ENCODE measurements around the gene CD5L. TPM values are rescaled to one million over a fixed set of nuclear protein-coding genes. Genes with fewer than 3 reads are reported as not detected.

The CD5L gene
- total RNA-seq (2016; rRNA removed; fragmentation: Illumina TruSeq; extraction: Trizol) = not detected in 2 replicates
- total RNA-seq (2016; cell fraction: cytosol; rRNA removed; fragmentation: Illumina TruSeq; extraction: Trizol; ENCODE audit: low read depth) = not detected in 2 replicates
- total RNA-seq (2016; cell fraction: insoluble cytoplasmic fraction; rRNA removed; fragmentation: Illumina TruSeq; extraction: Trizol) = not detected in 2 replicates
- not detected in 2 replicates for total RNA-seq (2016; cell fraction: membrane; rRNA removed; fragmentation: Illumina TruSeq; extraction: Trizol)
- total RNA-seq (2016; cell fraction: nucleus; rRNA removed; fragmentation: Illumina TruSeq; extraction: Trizol) = not detected in 2 replicates
- polyA plus RNA-seq (2011; rRNA removed) = not detected in 2 replicates
- not detected in 2 replicates for polyA plus RNA-seq (2011; cell fraction: cytosol; rRNA removed)
- polyA plus RNA-seq (2011; cell fraction: nucleus; rRNA removed) = not detected in 2 replicates
- not detected in 2 replicates for polyA plus RNA-seq (2012)
- polyA plus RNA-seq (2016; cell fraction: cytosol; fragmentation: Illumina TruSeq; extraction: Trizol; ENCODE audit: low read depth) = not detected in 2 replicates
- not detected in 2 replicates for polyA plus RNA-seq (2016; cell fraction: insoluble cytoplasmic fraction; fragmentation: Illumina TruSeq; extraction: Trizol; ENCODE audit: low read depth)
- not detected in 2 replicates for polyA plus RNA-seq (2016; cell fraction: membrane; fragmentation: Illumina TruSeq; extraction: Trizol; ENCODE audit: low read depth)
- not detected in 2 replicates for polyA plus RNA-seq (2016; cell fraction: nucleus; fragmentation: Illumina TruSeq; extraction: Trizol; ENCODE audit: insufficient read depth, low read depth)
- polyA minus RNA-seq (2011; rRNA and poly(A)+ RNA removed; ENCODE audit: low replicate concordance) = not detected in 2 replicates
- not detected in 2 replicates for polyA minus RNA-seq (2011; cell fraction: cytosol; rRNA and poly(A)+ RNA removed)
- polyA minus RNA-seq (2011; cell fraction: nucleus; rRNA and poly(A)+ RNA removed) = not detected in 2 replicates
- not detected for Bru-seq, nascent RNA
- BruChase-seq, experiment 1, labeled RNA remaining after a 6-hour chase = not detected
- not detected for BruChase-seq, experiment 2, labeled RNA remaining after a 2-hour chase
- long read RNA-seq, experiment 1 = 0 reads
- long read RNA-seq, experiment 2 = 0 reads

GRCh38 chr1:157841708-157842107, at the start of gene CD5L:
TSS of gene CD5L (minus strand) at chr1:157841808. CDS start at chr1:157841701, 107 bp downstream.
- no peak within 1 kb of the TSS for H3K4me3 ChIP-seq (replicated peaks in 1 of 3; ENCODE audit: insufficient read depth in 1 of 3, low read depth in 2 of 3, low read length in 3 of 3)
- DNase-seq (ENCODE audit: low spot score) (no peak), FAIRE-seq (no peak), ATAC-seq (no peak)
- H2AFZ ChIP-seq (ENCODE audit: low read length) = no peak within 1 kb of the TSS
- no peaks in the 10 kb centered on the region for H3K79me2 ChIP-seq (ENCODE audit: insufficient read depth, low read length)
- BruUV-seq (replicated peaks) = no TSS peak
- H3K36me3 ChIP-seq (replicated peaks in 1 of 2; ENCODE audit: control insufficient read depth in 1 of 2, insufficient read depth in 2 of 2, low read length in 2 of 2) = no peaks in the 10 kb centered on the region
- no peaks in the 10 kb centered on the region for H3K4me1 ChIP-seq (ENCODE audit: insufficient read depth, low read length)
- intact Hi-C loops (cut with micrococcal nuclease; ENCODE audit: unreplicated experiment) (no loop called here), in situ Hi-C loops (cut with HindIII; ENCODE audit: extremely low pct_ligation_motif_present, low pct_unique_long_range_greater_than_20kb) (no loop called here)
- no peak within 1 kb of the TSS for H3K9ac ChIP-seq (ENCODE audit: insufficient read depth, low read depth, low read length)
- WGBS (ENCODE audit: low lambda C conversion rate) = 2% methylated on average over 3 of the region's 3 CpGs
- H3K4me2 ChIP-seq (ENCODE audit: low read depth, low read length) = no peak within 1 kb of the TSS
- H3K27ac ChIP-seq (ENCODE audit: extremely low read length, insufficient read depth, low read length) = no peak within 1 kb of the TSS
- H4K20me1 ChIP-seq (ENCODE audit: insufficient read depth, low read length) = no peaks in the 10 kb centered on the region
- CTCF ChIA-PET (ENCODE audit: low intra/inter-chr PET ratio, low total read pairs) = no interaction called here
- POLR2A ChIA-PET = no interaction called here
- H3K9me3 ChIP-seq (ENCODE audit: low read length) = no peaks in the 10 kb centered on the region
- no peaks in the 10 kb centered on the region for H3K27me3 ChIP-seq (ENCODE audit: control insufficient read depth in 1 of 2, insufficient read depth in 2 of 2, low read length in 2 of 2)
- no peak for TF ChIP-seq ZNF576 (CRISPR knock-in tag; IDR thresholded peaks at IDR 0.05)
- TF ChIP-seq SKI (IDR thresholded peaks at IDR 0.05; ENCODE audit: partially characterized antibody) = no peak
- no peak for TF ChIP-seq HOXD1 (CRISPR knock-in tag; IDR thresholded peaks at IDR 0.05)
- no peak for TF ChIP-seq ZNF468 (CRISPR knock-in tag; IDR thresholded peaks at IDR 0.05)
- no peak for TF ChIP-seq POLR2G (IDR thresholded peaks at IDR 0.05; ENCODE audit: low read depth, low read length)
- no peak for TF ChIP-seq ESRRA (CRISPR knock-in tag; IDR thresholded peaks at IDR 0.05; ENCODE audit: low read depth)
- TF ChIP-seq ZBTB39 (CRISPR knock-in tag; IDR thresholded peaks at IDR 0.05) = no peak
- no peak for TF ChIP-seq MIER3 (CRISPR knock-in tag; IDR thresholded peaks at IDR 0.05; ENCODE audit: borderline replicate concordance)
- no peak for TF ChIP-seq PATZ1 (CRISPR knock-in tag; IDR thresholded peaks at IDR 0.05)
- TF ChIP-seq PPARG (CRISPR knock-in tag; conservative IDR thresholded peaks at IDR 0.05) = no peak
- TF ChIP-seq, protein P1, sequence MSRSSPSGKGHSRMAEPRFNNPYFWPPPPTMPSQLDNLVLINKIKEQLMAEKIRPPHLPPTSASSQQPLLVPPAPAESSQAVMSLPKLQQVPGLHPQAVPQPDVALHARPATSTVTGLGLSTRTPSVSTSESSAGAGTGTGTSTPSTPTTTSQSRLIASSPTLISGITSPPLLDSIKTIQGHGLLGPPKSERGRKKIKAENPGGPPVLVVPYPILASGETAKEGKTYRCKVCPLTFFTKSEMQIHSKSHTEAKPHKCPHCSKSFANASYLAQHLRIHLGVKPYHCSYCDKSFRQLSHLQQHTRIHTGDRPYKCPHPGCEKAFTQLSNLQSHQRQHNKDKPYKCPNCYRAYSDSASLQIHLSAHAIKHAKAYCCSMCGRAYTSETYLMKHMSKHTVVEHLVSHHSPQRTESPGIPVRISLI (CRISPR knock-in tag; IDR thresholded peaks at IDR 0.05; ENCODE audit: borderline replicate concordance) = no peak
- no peak for TF ChIP-seq ZBTB2 (CRISPR knock-in tag; IDR thresholded peaks at IDR 0.05; ENCODE audit: low read depth)
- no peak for TF ChIP-seq ZNF546 (CRISPR knock-in tag; conservative IDR thresholded peaks at IDR 0.05)
- no peak for TF ChIP-seq EHMT2 (IDR thresholded peaks at IDR 0.05; ENCODE audit: borderline replicate concordance, low read depth, low read length)

Measured in HepG2 (cell line).